Esophagus squamous epithelium (tissue), 5 donors: Measurements from ENCODE around the gene ABHD2. TPM values are rescaled to one million over a fixed set of nuclear protein-coding genes. Genes with fewer than 3 reads are reported as not detected.

Experiments
- DNase-seq: peaks from one replicate; lab custom pipeline; 2025; lab: John Stamatoyannopoulos, UW
- H3K27ac ChIP-seq, 4 donors: fragments of 200-600 bp; sonication (generic); one replicate each; pipeline ENCODE4 v1.5.1; 2016 to 2019; ENCODE audit warnings: mild to moderate bottlenecking in 1 of 4
- H3K27me3 ChIP-seq, 4 donors: fragments of 200-600 bp; sonication (generic); 1 replicate in 3 of 4; 2 replicates in 1 of 4; pipeline versions ENCODE4 v1.5.1 to v1.6.0; 2017 to 2021; ENCODE audit warnings: antibody characterized with exemption in 1 of 4
- H3K36me3 ChIP-seq, 3 donors: fragments of 200-600 bp; sonication (generic); one replicate each; pipeline ENCODE4 v1.5.1; 2016 to 2019
- H3K4me1 ChIP-seq, 3 donors: fragments of 200-600 bp; sonication (generic); one replicate each; pipeline ENCODE4 v1.5.1; 2017 to 2019
- H3K4me3 ChIP-seq, 4 donors: fragments of 200-600 bp; sonication (generic); 1 replicate in 3 of 4; 2 replicates in 1 of 4; pipeline ENCODE4 v1.5.1; 2016 to 2019; ENCODE audit warnings: mild to moderate bottlenecking in 2 of 4, moderate library complexity in 1 of 4
- H3K9me3 ChIP-seq, 3 donors: fragments of 200-600 bp; sonication (generic); one replicate each; pipeline ENCODE4 v1.5.1; 2016 to 2019
- POLR2A ChIP-seq, 4 donors: fragments of 450-650 bp; IDR thresholded peaks; one replicate each; pipeline ENCODE4 v1.6.1; 2017; ENCODE audit warnings: antibody characterized with exemption in 4 of 4, mild to moderate bottlenecking in 4 of 4, moderate library complexity in 3 of 4
- WGBS, 2 donors: methylation state at CpG; one replicate each; pipeline ENCODE4 v1.1.5; 2018; 5-methylcytosine and 5-hydroxymethylcytosine counted together
- intact Hi-C: fragments of 100-400 bp; cut with DNase I; formaldehyde crosslinking; loops from one replicate; pipeline ENCODE4 v1.15.0; 2022
- total RNA-seq, 4 donors: library from RNA; depleted of rRNA; stranded (reverse); fragments of >200 nt; gene quantifications; one replicate each; pipeline ENCODE4 v1.1.0, GENCODE V29; 2016
- TF ChIP-seq, protein P1 (sequence below), 6 experiments: fragments of 450-650 bp in 4 of 6; fragments of 200-600 bp in 2 of 6; sonication (generic) in 2 of 6; IDR thresholded peaks; one replicate each; pipeline ENCODE4 v1.5.1; 2016 to 2019; ENCODE audit warnings: antibody characterized with exemption in 6 of 6, mild to moderate bottlenecking in 4 of 6, moderate library complexity in 4 of 6
- donor health status: DM: yes; HTN: yes; CAD: no.

Gene ABHD2
- total RNA-seq, 4 donors from 2014 or later: 31.0 to 49.3 (median 35.3) TPM

- no peak for DNase-seq
- Histone ChIP-seq H3K9me3 (no peaks in the 10 kb centered on the region), H3K27me3 (peaks cover 0 to 6% (median 0%) of the 10 kb centered on the region in 4 donors), H3K27ac (no peak overlapping the region), H3K36me3 (no peaks in the 10 kb centered on the region), H3K4me1 (peaks cover 0 to 7% (median 5%) of the 10 kb centered on the region in 3 donors), H3K4me3 (no peak overlapping the region)
- no peak for TF ChIP-seq POLR2A (IDR thresholded peaks at IDR 0.05)
- TF ChIP-seq, protein P1, sequence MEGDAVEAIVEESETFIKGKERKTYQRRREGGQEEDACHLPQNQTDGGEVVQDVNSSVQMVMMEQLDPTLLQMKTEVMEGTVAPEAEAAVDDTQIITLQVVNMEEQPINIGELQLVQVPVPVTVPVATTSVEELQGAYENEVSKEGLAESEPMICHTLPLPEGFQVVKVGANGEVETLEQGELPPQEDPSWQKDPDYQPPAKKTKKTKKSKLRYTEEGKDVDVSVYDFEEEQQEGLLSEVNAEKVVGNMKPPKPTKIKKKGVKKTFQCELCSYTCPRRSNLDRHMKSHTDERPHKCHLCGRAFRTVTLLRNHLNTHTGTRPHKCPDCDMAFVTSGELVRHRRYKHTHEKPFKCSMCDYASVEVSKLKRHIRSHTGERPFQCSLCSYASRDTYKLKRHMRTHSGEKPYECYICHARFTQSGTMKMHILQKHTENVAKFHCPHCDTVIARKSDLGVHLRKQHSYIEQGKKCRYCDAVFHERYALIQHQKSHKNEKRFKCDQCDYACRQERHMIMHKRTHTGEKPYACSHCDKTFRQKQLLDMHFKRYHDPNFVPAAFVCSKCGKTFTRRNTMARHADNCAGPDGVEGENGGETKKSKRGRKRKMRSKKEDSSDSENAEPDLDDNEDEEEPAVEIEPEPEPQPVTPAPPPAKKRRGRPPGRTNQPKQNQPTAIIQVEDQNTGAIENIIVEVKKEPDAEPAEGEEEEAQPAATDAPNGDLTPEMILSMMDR (IDR thresholded peaks at IDR 0.05): no peak
- intact Hi-C loops: no loop called here
- WGBS, 2 donors: 77 to 92% methylated on average over 3 to 4 of the region's 5 CpGs
Measured at GRCh38 chr15:89211678-89212170, 123.5 kb downstream of the ABHD2 start.

- Histone ChIP-seq H3K9me3 (no peaks in the 10 kb centered on the region), H3K27ac (no peak overlapping the region), H3K4me1 (no peaks in the 10 kb centered on the region), H3K36me3 (no peaks in the 10 kb centered on the region), H3K27me3 (peaks cover 0 to 8% (median 0%) of the 10 kb centered on the region in 4 donors), H3K4me3 (no peak overlapping the region)
- intact Hi-C loops: no loop called here
- no peak for TF ChIP-seq POLR2A (IDR thresholded peaks at IDR 0.05)
- WGBS, 2 donors: 63 to 77% methylated on average over 1 to 2 of the region's 2 CpGs
- no peak for DNase-seq
Measured at GRCh38 chr15:89215627-89216026, 127.4 kb downstream of the ABHD2 start.

DNA sequence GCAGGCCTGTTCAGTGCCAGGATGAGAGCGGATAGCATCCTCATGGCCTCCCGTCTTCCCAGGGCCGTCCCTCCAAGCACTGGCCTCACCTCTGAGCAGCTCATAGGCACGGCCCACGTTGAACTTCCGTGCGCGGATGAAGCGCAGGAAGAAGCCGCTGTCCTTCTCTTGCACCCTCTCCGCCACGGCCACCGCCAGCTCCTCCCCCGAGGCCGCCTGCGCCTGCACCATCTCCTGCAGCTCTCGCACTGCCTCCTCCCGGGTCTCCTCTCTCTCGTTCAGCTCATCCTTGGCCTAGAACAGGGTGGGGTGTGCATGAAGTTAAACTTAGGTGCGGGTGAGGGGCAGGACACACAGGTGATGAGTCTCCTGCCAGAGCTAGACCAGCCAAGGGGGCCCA, 128.8 kb downstream of the ABHD2 start:
- intact Hi-C loops: no loop called here
- H3K27me3 ChIP-seq: peaks cover 0 to 8% (median 0%) of the 10 kb centered on the region in 4 donors
- H3K27ac ChIP-seq: no peak overlapping the region
- no peak for DNase-seq
- no peaks in the 10 kb centered on the region for H3K9me3 ChIP-seq
- no peaks in the 10 kb centered on the region for H3K4me1 ChIP-seq
- no peak overlapping the region for H3K4me3 ChIP-seq
- H3K36me3 ChIP-seq: no peaks in the 10 kb centered on the region
- WGBS, 2 donors: 86 to 95% methylated on average over 7 to 19 of the region's 20 CpGs
- no peak for TF ChIP-seq POLR2A (IDR thresholded peaks at IDR 0.05)
- TF ChIP-seq, protein P1 (IDR thresholded peaks at IDR 0.05): no peak

GRCh38 chr15:89217686-89218376, 129.6 kb downstream of the ABHD2 start:
- Histone ChIP-seq H3K4me3 (no peak overlapping the region), H3K36me3 (no peaks in the 10 kb centered on the region), H3K9me3 (no peaks in the 10 kb centered on the region), H3K27me3 (peaks cover 0 to 8% (median 0%) of the 10 kb centered on the region in 4 donors), H3K4me1 (no peaks in the 10 kb centered on the region), H3K27ac (no peak overlapping the region)
- intact Hi-C loops: no loop called here
- TF ChIP-seq POLR2A (IDR thresholded peaks at IDR 0.05): no peak
- TF ChIP-seq, protein P1 (IDR thresholded peaks at IDR 0.05): no peak
- no peak for DNase-seq
- 80 to 100% methylated on average over 1 to 3 of the region's 6 CpGs for WGBS, 2 donors

GRCh38 chr15:89218531-89218930, 130.3 kb downstream of the ABHD2 start:
- Histone ChIP-seq H3K36me3 (no peaks in the 10 kb centered on the region), H3K4me3 (no peak overlapping the region), H3K4me1 (no peaks in the 10 kb centered on the region), H3K27ac (no peak overlapping the region), H3K27me3 (peaks cover 0 to 8% (median 0%) of the 10 kb centered on the region in 4 donors), H3K9me3 (no peaks in the 10 kb centered on the region)
- TF ChIP-seq, protein P1 (IDR thresholded peaks at IDR 0.05): no peak
- TF ChIP-seq POLR2A (IDR thresholded peaks at IDR 0.05): no peak
- intact Hi-C loops: no loop called here
- 67 to 100% methylated on average over 2 to 5 of the region's 8 CpGs for WGBS, 2 donors
- DNase-seq: no peak
